ENCODE measurements around the gene WDR75.

Gene WDR75

GRCh38 chr2:189483571-189483970, 42.3 kb downstream of the WDR75 start:
- Histone ChIP-seq H3K4me3 (ENCODE audit: low read depth, low read length) (no peak overlapping the region), H3K9me3 (ENCODE audit: control insufficient read depth, insufficient read depth, low read length) (no peaks in the 10 kb centered on the region), H3K4me1 (ENCODE audit: control insufficient read depth, insufficient read depth, low read length) (no peaks in the 10 kb centered on the region), H3K36me3 (ENCODE audit: control insufficient read depth, insufficient read depth, low read length) (no peaks in the 10 kb centered on the region), H3K27me3 (ENCODE audit: control insufficient read depth, insufficient read depth, low read length) (no peaks in the 10 kb centered on the region), H3K9ac (ENCODE audit: low read depth, low read length) (no peak overlapping the region)

- no peaks in the 10 kb centered on the region for H3K36me3 ChIP-seq (ENCODE audit: control insufficient read depth, insufficient read depth, low read length)
- H3K4me1 ChIP-seq (ENCODE audit: control insufficient read depth, insufficient read depth, low read length) = no peaks in the 10 kb centered on the region
- H3K4me3 ChIP-seq (ENCODE audit: low read depth, low read length) = no peak overlapping the region
These were observed 42.9 kb downstream of the WDR75 start for GRCh38 chr2:189483980-189484740.

GRCh38 chr2:189485146-189485545, 43.9 kb downstream of the WDR75 start:
- no peak overlapping the region for H3K9ac ChIP-seq (ENCODE audit: low read depth, low read length)
- no peaks in the 10 kb centered on the region for H3K27me3 ChIP-seq (ENCODE audit: control insufficient read depth, insufficient read depth, low read length)
- H3K9me3 ChIP-seq (ENCODE audit: control insufficient read depth, insufficient read depth, low read length) = no peaks in the 10 kb centered on the region
- H3K36me3 ChIP-seq (ENCODE audit: control insufficient read depth, insufficient read depth, low read length) = no peaks in the 10 kb centered on the region
- no peaks in the 10 kb centered on the region for H3K4me1 ChIP-seq (ENCODE audit: control insufficient read depth, insufficient read depth, low read length)
- no peak overlapping the region for H3K4me3 ChIP-seq (ENCODE audit: low read depth, low read length)

More at GRCh38 chr2:189483980-189484740, 42.9 kb downstream of the WDR75 start:
- no peak overlapping the region for H3K9ac ChIP-seq (ENCODE audit: low read depth, low read length)
- H3K9me3 ChIP-seq (ENCODE audit: control insufficient read depth, insufficient read depth, low read length) = no peaks in the 10 kb centered on the region
- no peaks in the 10 kb centered on the region for H3K27me3 ChIP-seq (ENCODE audit: control insufficient read depth, insufficient read depth, low read length)

GRCh38 chr2:189486237-189486770, 45.0 kb downstream of the WDR75 start:
- no peak overlapping the region for H3K9ac ChIP-seq (ENCODE audit: low read depth, low read length)
- H3K27me3 ChIP-seq (ENCODE audit: control insufficient read depth, insufficient read depth, low read length) = no peaks in the 10 kb centered on the region
- H3K4me3 ChIP-seq (ENCODE audit: low read depth, low read length) = no peak overlapping the region
- H3K9me3 ChIP-seq (ENCODE audit: control insufficient read depth, insufficient read depth, low read length) = no peaks in the 10 kb centered on the region
- no peaks in the 10 kb centered on the region for H3K36me3 ChIP-seq (ENCODE audit: control insufficient read depth, insufficient read depth, low read length)
- no peaks in the 10 kb centered on the region for H3K4me1 ChIP-seq (ENCODE audit: control insufficient read depth, insufficient read depth, low read length)

- Histone ChIP-seq H3K4me3 (ENCODE audit: low read depth, low read length) (no peak overlapping the region), H3K9ac (ENCODE audit: low read depth, low read length) (no peak overlapping the region), H3K36me3 (ENCODE audit: control insufficient read depth, insufficient read depth, low read length) (no peaks in the 10 kb centered on the region), H3K4me1 (ENCODE audit: control insufficient read depth, insufficient read depth, low read length) (no peaks in the 10 kb centered on the region), H3K9me3 (ENCODE audit: control insufficient read depth, insufficient read depth, low read length) (no peaks in the 10 kb centered on the region), H3K27me3 (ENCODE audit: control insufficient read depth, insufficient read depth, low read length) (no peaks in the 10 kb centered on the region)
These were observed 46.2 kb downstream of the WDR75 start for GRCh38 chr2:189487283-189488007.

GRCh38 chr2:189488008-189488310, 46.7 kb downstream of the WDR75 start:
- H3K27me3 ChIP-seq (ENCODE audit: control insufficient read depth, insufficient read depth, low read length) = no peaks in the 10 kb centered on the region
- H3K4me1 ChIP-seq (ENCODE audit: control insufficient read depth, insufficient read depth, low read length) = no peaks in the 10 kb centered on the region
- no peaks in the 10 kb centered on the region for H3K36me3 ChIP-seq (ENCODE audit: control insufficient read depth, insufficient read depth, low read length)
- H3K4me3 ChIP-seq (ENCODE audit: low read depth, low read length) = no peak overlapping the region
- no peak overlapping the region for H3K9ac ChIP-seq (ENCODE audit: low read depth, low read length)
- no peaks in the 10 kb centered on the region for H3K9me3 ChIP-seq (ENCODE audit: control insufficient read depth, insufficient read depth, low read length)

- Histone ChIP-seq H3K36me3 (ENCODE audit: control insufficient read depth, insufficient read depth, low read length) (no peaks in the 10 kb centered on the region), H3K27me3 (ENCODE audit: control insufficient read depth, insufficient read depth, low read length) (no peaks in the 10 kb centered on the region), H3K9ac (ENCODE audit: low read depth, low read length) (no peak overlapping the region), H3K9me3 (ENCODE audit: control insufficient read depth, insufficient read depth, low read length) (no peaks in the 10 kb centered on the region), H3K4me1 (ENCODE audit: control insufficient read depth, insufficient read depth, low read length) (no peaks in the 10 kb centered on the region), H3K4me3 (ENCODE audit: low read depth, low read length) (no peak overlapping the region)
These were observed 51.2 kb downstream of the WDR75 start for GRCh38 chr2:189492451-189492850.

- no peaks in the 10 kb centered on the region for H3K4me1 ChIP-seq (ENCODE audit: control insufficient read depth, insufficient read depth, low read length)
- H3K36me3 ChIP-seq (ENCODE audit: control insufficient read depth, insufficient read depth, low read length) = no peaks in the 10 kb centered on the region
- H3K9ac ChIP-seq (ENCODE audit: low read depth, low read length) = no peak overlapping the region
- H3K27me3 ChIP-seq (ENCODE audit: control insufficient read depth, insufficient read depth, low read length) = no peaks in the 10 kb centered on the region
- no peaks in the 10 kb centered on the region for H3K9me3 ChIP-seq (ENCODE audit: control insufficient read depth, insufficient read depth, low read length)
- H3K4me3 ChIP-seq (ENCODE audit: low read depth, low read length) = no peak overlapping the region
These were observed 56.9 kb downstream of the WDR75 start for GRCh38 chr2:189498205-189498604.

- no peaks in the 10 kb centered on the region for H3K9me3 ChIP-seq (ENCODE audit: control insufficient read depth, insufficient read depth, low read length)
- H3K36me3 ChIP-seq (ENCODE audit: control insufficient read depth, insufficient read depth, low read length) = no peaks in the 10 kb centered on the region
- no peak overlapping the region for H3K4me3 ChIP-seq (ENCODE audit: low read depth, low read length)
- H3K9ac ChIP-seq (ENCODE audit: low read depth, low read length) = no peak overlapping the region
- H3K4me1 ChIP-seq (ENCODE audit: control insufficient read depth, insufficient read depth, low read length) = no peaks in the 10 kb centered on the region
- H3K27me3 ChIP-seq (ENCODE audit: control insufficient read depth, insufficient read depth, low read length) = no peaks in the 10 kb centered on the region
These were observed 57.9 kb downstream of the WDR75 start for GRCh38 chr2:189499137-189499536.

- Histone ChIP-seq H3K9ac (ENCODE audit: low read depth, low read length) (no peak overlapping the region), H3K27me3 (ENCODE audit: control insufficient read depth, insufficient read depth, low read length) (no peaks in the 10 kb centered on the region), H3K4me1 (ENCODE audit: control insufficient read depth, insufficient read depth, low read length) (no peaks in the 10 kb centered on the region), H3K9me3 (ENCODE audit: control insufficient read depth, insufficient read depth, low read length) (no peaks in the 10 kb centered on the region), H3K36me3 (ENCODE audit: control insufficient read depth, insufficient read depth, low read length) (no peaks in the 10 kb centered on the region), H3K4me3 (ENCODE audit: low read depth, low read length) (no peak overlapping the region)
These were observed 59.3 kb downstream of the WDR75 start for GRCh38 chr2:189500456-189501160.

- Histone ChIP-seq H3K9me3 (ENCODE audit: control insufficient read depth, insufficient read depth, low read length) (no peaks in the 10 kb centered on the region), H3K36me3 (ENCODE audit: control insufficient read depth, insufficient read depth, low read length) (no peaks in the 10 kb centered on the region), H3K27me3 (ENCODE audit: control insufficient read depth, insufficient read depth, low read length) (no peaks in the 10 kb centered on the region), H3K4me1 (ENCODE audit: control insufficient read depth, insufficient read depth, low read length) (no peaks in the 10 kb centered on the region), H3K9ac (ENCODE audit: low read depth, low read length) (no peak overlapping the region), H3K4me3 (ENCODE audit: low read depth, low read length) (no peak overlapping the region)
These were observed 60.2 kb downstream of the WDR75 start for GRCh38 chr2:189501487-189501886.
